HT-29 (cell line): Measurements from ENCODE around the gene MAIP1. TPM values are rescaled to one million over a fixed set of nuclear protein-coding genes. Genes with fewer than 3 reads are reported as not detected.

Experiments
- DNase-seq: peaks from one replicate; pipeline ENCODE4 v3.0.0-alpha.2; 2015; ENCODE audit warnings: low spot score
- total RNA-seq: library from RNA; depleted of rRNA; stranded (reverse); fragments of >200 nt; shearing (Covaris generic); gene quantifications from 2 replicates; pipeline ENCODE4 v1.2.3, GENCODE V29; 2014

The MAIP1 gene
- total RNA-seq, 1 experiment from 2014 or later: 38.3 TPM

DNA sequence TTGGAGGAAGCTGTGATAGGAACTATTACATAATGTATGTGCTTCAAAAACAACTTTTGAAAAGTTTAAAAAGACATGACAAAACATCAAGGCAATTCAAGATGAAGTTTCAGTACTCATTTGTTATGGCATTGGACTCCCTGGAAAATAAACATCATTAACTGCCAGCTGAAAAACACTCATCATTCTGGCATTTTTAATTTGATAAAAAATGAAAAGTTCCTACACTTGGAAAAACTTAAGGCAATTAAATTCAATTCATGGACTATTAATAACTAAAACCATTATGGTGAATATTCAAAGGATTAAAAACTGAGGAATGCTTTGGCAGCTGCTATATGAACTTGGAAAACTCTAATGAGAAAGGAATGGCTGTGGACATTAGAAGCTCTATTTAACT is 8.5 kb upstream of the MAIP1 start:
- no peak for DNase-seq

DNA sequence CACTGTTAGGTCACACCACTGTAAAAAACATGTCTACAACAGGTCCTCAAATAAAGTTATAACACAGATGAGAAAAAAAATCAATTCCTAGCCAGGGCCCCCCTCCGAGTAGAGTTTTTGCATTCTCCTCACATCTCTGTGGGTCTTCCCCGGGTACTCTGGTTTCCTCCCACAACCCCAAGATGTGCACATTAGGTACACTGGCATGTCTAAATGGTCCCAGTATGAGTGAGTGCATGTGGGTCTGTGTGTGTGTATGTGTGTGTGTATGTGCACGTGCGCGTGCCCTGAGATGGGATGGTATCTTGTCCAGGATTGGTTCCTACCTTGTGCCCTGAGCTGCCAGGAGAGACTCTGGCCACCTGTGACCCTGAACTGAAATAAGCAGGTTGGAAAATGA is 5.0 kb upstream of the MAIP1 start:
- DNase-seq: no peak

GRCh38 chr2:199951023-199951422 is 4.4 kb upstream of the MAIP1 start:
- DNase-seq: no peak

DNA sequence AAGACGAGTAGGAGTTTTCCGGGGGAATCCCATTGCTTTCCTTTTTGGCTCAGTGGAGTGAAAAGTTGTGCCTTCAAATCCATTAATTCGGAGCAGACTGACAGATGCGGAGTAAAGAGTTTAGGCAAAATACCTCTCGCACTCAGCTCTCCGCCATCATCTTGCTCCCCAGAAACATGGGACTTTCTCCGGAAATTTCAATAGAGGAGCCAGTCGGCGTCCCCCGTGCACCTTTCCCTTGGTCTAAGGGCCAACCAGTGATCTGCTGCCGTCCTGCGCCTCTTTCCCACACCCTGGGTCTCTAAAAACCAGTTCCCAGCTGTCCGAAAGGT is 409 bp upstream of the MAIP1 start:
- no peak for DNase-seq

DNA sequence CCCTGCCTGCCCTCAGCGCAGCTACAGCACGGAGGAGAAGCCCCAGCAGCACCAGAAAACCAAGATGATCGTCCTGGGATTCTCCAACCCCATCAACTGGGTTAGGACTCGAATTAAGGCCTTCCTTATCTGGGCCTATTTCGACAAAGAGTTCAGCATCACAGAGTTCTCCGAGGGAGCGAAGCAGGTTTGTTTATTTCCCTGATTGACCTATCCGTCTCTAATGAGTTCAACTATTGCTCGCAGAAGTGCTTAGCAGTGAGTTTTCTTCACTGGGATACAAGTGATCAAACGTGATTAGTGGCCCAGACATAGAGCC is 639 bp downstream of the MAIP1 start:
- DNase-seq: peak; percentile 58

GRCh38 chr2:199958014-199958413 is 2.6 kb downstream of the MAIP1 start:
- no peak for DNase-seq

DNA sequence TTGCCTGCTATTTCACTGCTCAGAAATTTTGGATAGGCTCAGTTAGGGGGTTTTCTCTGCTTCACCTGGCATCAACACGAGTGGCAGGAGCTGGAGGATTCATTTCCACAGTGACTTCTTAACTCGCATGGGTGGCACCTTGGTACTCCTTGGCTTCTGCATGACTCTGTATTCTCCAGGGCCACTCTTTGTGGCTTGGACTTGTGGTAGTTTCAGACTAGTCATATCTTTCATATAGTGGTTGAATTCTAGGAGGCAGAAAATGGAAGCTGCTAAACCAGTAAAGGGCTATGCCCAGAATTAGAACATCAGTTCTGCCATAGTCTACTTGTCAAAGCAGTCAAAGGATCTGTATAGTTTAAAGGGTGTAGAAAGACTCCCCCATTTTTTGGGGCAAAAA is 6.8 kb downstream of the MAIP1 start:
- no peak for DNase-seq

DNA sequence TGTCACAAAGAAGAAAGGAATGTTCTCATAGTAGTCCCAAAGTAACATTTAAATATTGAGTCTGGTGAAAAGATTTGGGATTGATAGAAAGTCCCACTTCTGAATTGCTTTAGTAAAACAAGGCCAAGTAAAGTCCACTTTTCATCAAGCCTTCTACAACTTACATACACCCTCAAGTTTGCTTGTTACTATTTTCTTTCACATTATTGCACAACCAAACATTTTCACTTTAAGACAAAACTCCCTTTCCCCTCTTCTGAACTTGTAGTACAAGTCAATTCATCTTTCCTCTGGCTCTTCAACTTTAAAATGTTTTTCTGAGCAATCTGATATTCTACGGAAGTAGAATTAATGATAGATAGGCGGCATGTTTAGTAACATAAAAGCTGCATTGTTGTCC is 11.0 kb downstream of the MAIP1 start:
- DNase-seq: no peak

GRCh38 chr2:199966976-199967375 is 11.6 kb downstream of the MAIP1 start:
- DNase-seq: no peak

GRCh38 chr2:199968126-199968525 is 12.7 kb downstream of the MAIP1 start:
- no peak for DNase-seq

DNA sequence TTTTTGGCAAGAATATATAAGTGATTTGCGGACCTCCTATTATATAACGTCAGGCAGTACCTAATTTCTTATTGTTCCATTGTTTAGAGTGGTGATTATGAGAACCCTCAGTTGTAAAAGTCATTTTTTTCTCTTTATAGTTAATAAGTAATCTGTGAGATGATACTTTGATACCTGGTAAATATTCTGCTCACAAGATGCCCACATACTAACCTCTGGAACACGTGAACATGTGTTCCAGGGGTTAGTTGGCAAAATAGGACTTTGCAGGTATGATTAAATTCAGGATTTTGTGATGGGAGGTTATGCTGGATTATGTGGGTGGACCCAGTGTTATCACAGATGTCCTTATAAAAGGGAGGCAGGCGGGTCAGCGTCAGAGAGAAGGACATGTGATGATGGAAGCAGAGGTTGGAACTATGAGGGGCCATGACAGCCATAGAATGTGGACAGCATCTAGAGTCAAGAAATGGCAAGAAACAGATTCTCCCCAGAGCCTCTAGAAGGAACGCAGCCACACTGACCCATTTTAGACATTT is 16.8 kb downstream of the MAIP1 start:
- DNase-seq: no peak

DNA sequence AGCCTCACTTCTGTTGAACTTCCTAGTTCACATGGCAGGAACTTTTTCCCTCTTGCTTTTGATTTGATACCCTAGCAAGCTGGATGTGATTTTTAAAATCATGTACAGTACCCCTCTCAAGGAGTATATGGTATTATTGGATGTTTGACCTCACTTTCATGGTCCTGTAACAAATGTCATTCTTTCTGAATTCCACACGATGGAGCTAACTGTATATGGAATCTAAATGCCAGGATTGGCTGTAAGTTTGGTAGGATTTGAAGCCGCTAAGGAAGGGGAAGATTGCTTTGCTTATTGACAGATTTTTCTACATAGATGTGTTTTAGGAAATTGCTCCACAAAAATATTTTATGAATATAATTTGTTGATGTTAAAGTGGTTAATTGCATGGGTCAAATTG is 18.3 kb downstream of the MAIP1 start:
- DNase-seq: peak; percentile 38

- no peak for DNase-seq
Measured at GRCh38 chr2:199975273-199975895, 20.0 kb downstream of the MAIP1 start.

DNA sequence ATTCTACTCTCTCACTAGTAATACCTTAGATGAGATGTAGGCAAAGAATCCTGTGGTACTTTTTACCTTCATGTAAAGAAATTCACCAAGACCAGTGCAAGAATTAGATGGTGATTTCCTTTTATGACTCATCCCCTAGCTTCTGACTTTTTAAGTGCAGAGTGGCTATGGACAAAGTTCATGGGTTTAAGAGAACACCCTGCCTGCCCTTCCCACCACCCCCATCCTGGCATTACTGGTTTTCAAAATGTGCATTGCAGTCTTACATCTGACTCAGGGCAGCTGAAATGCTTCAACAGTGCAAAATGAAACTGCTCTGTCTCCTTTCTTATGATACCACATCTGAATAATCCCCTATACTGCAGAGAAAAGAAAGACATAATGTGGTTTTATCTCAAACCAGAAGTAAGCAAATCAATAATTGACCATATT is 22.6 kb downstream of the MAIP1 start:
- peak; percentile 85 for DNase-seq

- no peak for DNase-seq
Measured at GRCh38 chr2:199979398-199979797, 24.0 kb downstream of the MAIP1 start.

DNA sequence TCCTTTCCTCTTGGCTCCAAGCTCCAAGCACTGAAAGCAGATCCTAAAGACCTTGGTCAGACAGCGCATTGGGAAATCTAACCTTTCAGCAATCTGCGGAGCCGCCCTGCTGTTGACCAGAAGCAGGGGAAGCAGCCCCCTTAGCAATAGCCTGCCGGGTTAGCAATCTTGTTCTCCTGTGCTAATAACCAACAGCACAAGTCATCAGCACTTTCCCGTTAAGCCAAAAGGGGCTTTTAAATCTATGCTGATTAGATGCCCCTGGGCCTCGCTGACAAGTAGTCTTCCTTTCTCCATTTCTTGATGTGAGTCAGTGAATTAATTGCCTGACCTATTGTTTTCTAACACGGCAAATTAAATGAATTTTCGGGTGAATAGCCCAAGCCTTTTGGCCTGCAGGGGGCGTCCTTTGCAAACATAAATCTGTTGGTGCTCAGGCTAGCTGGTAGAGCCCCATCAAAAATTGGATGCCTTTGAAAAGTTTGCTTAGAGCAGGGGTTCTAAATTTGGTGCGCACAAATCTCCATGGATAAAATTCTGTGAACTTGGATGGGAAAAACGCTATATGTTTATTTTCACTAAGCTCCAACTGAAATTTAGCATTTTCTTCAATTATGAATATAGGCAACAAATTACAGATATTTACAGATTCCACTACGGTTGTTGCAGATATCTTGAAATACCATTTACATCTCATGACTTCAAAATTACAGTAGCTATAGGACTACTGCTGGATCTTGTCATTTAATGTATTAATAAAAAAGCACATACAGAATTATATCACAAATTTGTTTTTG is 24.6 kb downstream of the MAIP1 start:
- peak; percentile 95 for DNase-seq

DNA sequence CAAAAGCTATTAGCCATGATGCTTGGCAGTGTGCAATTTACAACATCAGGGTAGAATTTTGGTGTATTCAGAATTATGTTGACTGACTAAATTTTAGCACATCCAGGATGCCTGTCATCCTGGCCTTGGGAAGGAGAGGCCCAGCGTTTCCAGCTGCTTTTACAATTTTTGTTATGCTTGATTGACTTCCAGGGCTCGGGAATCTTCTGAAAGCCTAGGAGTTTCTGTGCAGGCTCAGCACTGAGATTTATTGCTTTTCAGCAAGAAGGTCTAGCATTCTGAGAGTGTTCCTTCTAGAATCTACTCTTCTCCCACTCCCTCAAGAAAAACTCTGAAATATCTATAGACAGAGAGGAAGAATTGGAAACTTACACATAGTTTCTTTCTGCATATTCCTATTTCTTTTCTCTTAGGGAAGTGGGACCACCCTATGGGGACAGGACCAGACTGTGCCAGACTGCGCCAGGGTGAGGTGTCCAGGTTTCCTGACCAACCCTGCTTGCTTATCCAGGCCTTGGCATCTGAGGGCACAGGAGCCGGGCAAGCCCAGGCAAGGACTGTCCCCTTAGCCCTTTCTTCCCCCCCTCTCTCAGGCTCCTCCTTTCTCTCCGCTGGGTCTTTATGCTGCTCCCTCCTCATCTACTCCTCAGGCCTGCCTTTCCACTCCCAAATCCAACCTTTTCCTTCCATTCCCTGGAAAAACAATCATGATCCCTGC is 26.9 kb downstream of the MAIP1 start:
- DNase-seq: no peak

GRCh38 chr2:199983534-199983933 is 28.2 kb downstream of the MAIP1 start:
- DNase-seq: no peak

GRCh38 chr2:199984159-199984558 is 28.8 kb downstream of the MAIP1 start:
- no peak for DNase-seq

GRCh38 chr2:199984755-199985154 is 29.4 kb downstream of the MAIP1 start:
- no peak for DNase-seq

- peak; percentile 89 for DNase-seq
Measured at GRCh38 chr2:199985625-199986207, 30.3 kb downstream of the MAIP1 start.

- no peak for DNase-seq
Measured at GRCh38 chr2:199987586-199987985, 32.2 kb downstream of the MAIP1 start.
